CD14-positive monocyte (primary cell): Measurements from ENCODE around the gene HK3. TPM values are rescaled to one million over a fixed set of nuclear protein-coding genes. Genes with fewer than 3 reads are reported as not detected.

Source experiments
- DNase-seq, 3 donors: peaks; one replicate each; pipeline ENCODE4 v3.0.0-alpha.2; 2011 to 2022
- H2AFZ ChIP-seq: 2 replicates; pipeline ENCODE4 v1.6.0; 2012; ENCODE audit warnings: mild to moderate bottlenecking, low read depth, low read length, inconsistent platforms; ENCODE audit not compliant: insufficient read depth, poor library complexity, severe bottlenecking
- H3K27ac ChIP-seq, 2 donors: 1 replicate in 1 of 2; 2 replicates in 1 of 2; pipeline ENCODE4 v1.5.1; 2012 to 2013; ENCODE audit warnings: low read length in 2 of 2, control low read depth in 1 of 2, inconsistent platforms in 1 of 2, low read depth in 1 of 2, mild to moderate bottlenecking in 1 of 2
- H3K27me3 ChIP-seq, 2 donors: one replicate each; pipeline versions ENCODE4 v1.6.0 to v1.6.1; 2011 to 2013; ENCODE audit warnings: low read length in 2 of 2; ENCODE audit not compliant: control insufficient read depth in 2 of 2, insufficient read depth in 2 of 2
- H3K36me3 ChIP-seq, 2 donors: replicated peaks in 1 of 2; 1 replicate in 1 of 2; 2 replicates in 1 of 2; pipeline versions ENCODE4 v1.5.1 to v1.6.1; 2012 to 2013; ENCODE audit warnings: low read length in 2 of 2, control low read depth in 1 of 2, inconsistent platforms in 1 of 2, mild to moderate bottlenecking in 1 of 2; ENCODE audit not compliant: insufficient read depth in 2 of 2, control insufficient read depth in 1 of 2
- H3K4me1 ChIP-seq, 2 donors: 1 replicate in 1 of 2; 2 replicates in 1 of 2; pipeline versions ENCODE4 v1.5.1 to v1.6.1; 2012 to 2013; ENCODE audit warnings: low read length in 2 of 2, control low read depth in 1 of 2, inconsistent platforms in 1 of 2, mild to moderate bottlenecking in 1 of 2, moderate library complexity in 1 of 2; ENCODE audit not compliant: insufficient read depth in 2 of 2, control insufficient read depth in 1 of 2
- H3K4me2 ChIP-seq: replicated peaks from 2 replicates; pipeline ENCODE3; 2012; ENCODE audit warnings: low read length, moderate library complexity, mild to moderate bottlenecking; ENCODE audit not compliant: poor library complexity, severe bottlenecking; ENCODE audit errors: extremely low read depth
- H3K4me3 ChIP-seq, 3 experiments: fragments of 200-600 bp in 1 of 3; sonication (generic) in 1 of 3; replicated peaks in 1 of 3; 1 replicate in 2 of 3; 2 replicates in 1 of 3; pipeline ENCODE4 v1.5.1; 2011 to 2013; ENCODE audit warnings: low read length in 3 of 3, mild to moderate bottlenecking in 3 of 3, control low read depth in 2 of 3, low read depth in 2 of 3, inconsistent platforms in 1 of 3, moderate library complexity in 1 of 3
- H3K79me2 ChIP-seq: 2 replicates; pipeline ENCODE4 v1.6.0; 2012; ENCODE audit warnings: mild to moderate bottlenecking, control low read depth, inconsistent platforms, low read length, moderate library complexity; ENCODE audit not compliant: insufficient read depth
- H3K9ac ChIP-seq: 2 replicates; pipeline ENCODE4 v1.6.0; 2017; ENCODE audit warnings: low read length, mild to moderate bottlenecking; ENCODE audit not compliant: insufficient read depth, poor library complexity, severe bottlenecking
- H3K9me3 ChIP-seq, 2 donors: replicated peaks in 1 of 2; 1 replicate in 1 of 2; 2 replicates in 1 of 2; pipeline versions ENCODE4 v1.5.1 to v1.6.1; 2012 to 2013; ENCODE audit warnings: low read length in 2 of 2, control low read depth in 1 of 2; ENCODE audit not compliant: control insufficient read depth in 1 of 2, insufficient read depth in 1 of 2
- H4K20me1 ChIP-seq: 2 replicates; pipeline ENCODE4 v1.6.0; 2012; ENCODE audit warnings: mild to moderate bottlenecking, low read length, control low read depth, moderate library complexity; ENCODE audit not compliant: insufficient read depth
- H3K27ac Mint-ChIP-seq, 7 donors: one replicate each; pipeline ENCODE4 v1.8.0; 2020; ENCODE audit warnings: mild to moderate bottlenecking in 7 of 7, mixed read lengths in 7 of 7, moderate library complexity in 6 of 7, inconsistent platforms in 2 of 7
- H3K27me3 Mint-ChIP-seq, 3 donors: one replicate each; pipeline ENCODE4 v1.8.0; 2021 to 2022; ENCODE audit warnings: low read depth in 3 of 3, mild to moderate bottlenecking in 3 of 3, mixed read lengths in 3 of 3, moderate library complexity in 3 of 3, inconsistent platforms in 1 of 3
- H3K36me3 Mint-ChIP-seq, 2 donors: one replicate each; pipeline ENCODE4 v1.8.0; 2020; ENCODE audit warnings: mixed read lengths in 2 of 2, inconsistent platforms in 1 of 2, mild to moderate bottlenecking in 1 of 2
- H3K4me1 Mint-ChIP-seq: one replicate; pipeline ENCODE4 v1.8.0; 2020; ENCODE audit warnings: mild to moderate bottlenecking, mixed read lengths
- H3K4me3 Mint-ChIP-seq, 2 donors: one replicate each; pipeline ENCODE4 v1.8.0; 2020; ENCODE audit warnings: mild to moderate bottlenecking in 2 of 2, mixed read lengths in 2 of 2, moderate library complexity in 1 of 2
- H3K9me3 Mint-ChIP-seq, 7 donors: one replicate each; pipeline ENCODE4 v1.8.0; 2020 to 2022; ENCODE audit warnings: mixed read lengths in 7 of 7, mild to moderate bottlenecking in 6 of 7, moderate library complexity in 6 of 7, inconsistent platforms in 2 of 7
- CTCF ChIP-seq: fragments of 200-600 bp; IDR thresholded peaks from one replicate; pipeline ENCODE4 v1.8.0; 2022; ENCODE audit warnings: antibody characterized with exemption, mild to moderate bottlenecking
- WGBS: methylation state at CpG from one replicate; pipeline ENCODE4 v1.1.5; 2013; ENCODE audit warnings: missing lambda C conversion rate; ENCODE audit not compliant: insufficient coverage; 5-methylcytosine and 5-hydroxymethylcytosine counted together
- intact Hi-C, 2 donors: fragments of 100-400 bp; cut with micrococcal nuclease; formaldehyde crosslinking; loops; one replicate each; pipeline versions ENCODE4 v1.15.0 to v1.15.1; 2023
- polyA plus RNA-seq, 3 donors: library from polyadenylated mRNA; depleted of rRNA in 1 of 3; unstranded in 2 of 3; stranded (reverse) in 1 of 3; fragments of 300-500 nt in 2 of 3; fragments of >200 nt in 1 of 3; fragmentation: Illumina TruSeq in 2 of 3; gene quantifications; 1 replicate in 2 of 3; 2 replicates in 1 of 3; pipeline ENCODE4 v1.2.3, GENCODE V29; 2012 to 2021

The HK3 gene
- polyA plus RNA-seq, 3 donors: 174 to 988 (median 204) TPM

- peaks cover 90 to 98% of the 10 kb centered on the region in 2 donors for H3K36me3 ChIP-seq
- 98% methylated on average over 20 of the region's 24 CpGs for WGBS
- H3K27me3 Mint-ChIP-seq: peaks cover 0 to 3% (median 1%) of the 10 kb centered on the region in 3 donors
- no peak for TF ChIP-seq CTCF
- no peak overlapping the region for H3K4me3 ChIP-seq
- peak overlapping the region in 3 of 7 donors; percentile 45 to 78 (median 70) for H3K27ac Mint-ChIP-seq
- peaks cover 60% of the 10 kb centered on the region for H3K79me2 ChIP-seq
- no peak overlapping the region for H3K9ac ChIP-seq
- DNase-seq: no peak
- peaks cover 29 to 52% of the 10 kb centered on the region in 2 donors for H3K4me1 ChIP-seq
- peaks cover 60% of the 10 kb centered on the region for H3K4me1 Mint-ChIP-seq
- H4K20me1 ChIP-seq: peaks cover 92% of the 10 kb centered on the region
- no peak overlapping the region for H2AFZ ChIP-seq
- H3K27ac ChIP-seq: peak overlapping the region in 1 of 2 donors; percentile 6
- peaks cover 96 to 100% of the 10 kb centered on the region in 2 donors for H3K36me3 Mint-ChIP-seq
- H3K9me3 Mint-ChIP-seq: peaks cover 0 to 2% (median 0%) of the 10 kb centered on the region in 7 donors
- H3K4me3 Mint-ChIP-seq: no peak overlapping the region
- no peaks in the 10 kb centered on the region for H3K27me3 ChIP-seq
- no peaks in the 10 kb centered on the region for H3K9me3 ChIP-seq
- intact Hi-C loops: loop anchor here (5.0 to 10.0 kb wide), 3 partner anchors 38 to 345 kb away; partner anchors contain the start of genes CDHR2 (in 1 of the 2) and UIMC1 (in 1 of the 2)
- H3K4me2 ChIP-seq: no peak overlapping the region
Observed at GRCh38 chr5:176889321-176890280, 9.5 kb downstream of the HK3 start.

- H3K4me1 ChIP-seq: peaks cover 21 to 44% of the 10 kb centered on the region in 2 donors
- Mint-ChIP-seq H3K27ac (peak overlapping the region in 2 of 7 donors; percentile 9 to 70), H3K4me1 (peaks cover 53% of the 10 kb centered on the region), H3K4me3 (no peak overlapping the region), H3K36me3 (peaks cover 97 to 100% of the 10 kb centered on the region in 2 donors), H3K9me3 (no peaks in the 10 kb centered on the region), H3K27me3 (peaks cover 0 to 3% (median 1%) of the 10 kb centered on the region in 3 donors)
- no peak overlapping the region for H3K9ac ChIP-seq
- no peak for TF ChIP-seq CTCF
- intact Hi-C loops: no loop called here
- no peaks in the 10 kb centered on the region for H3K9me3 ChIP-seq
- H3K79me2 ChIP-seq: peaks cover 52% of the 10 kb centered on the region
- no peak overlapping the region for H3K4me2 ChIP-seq
- no peaks in the 10 kb centered on the region for H3K27me3 ChIP-seq
- no peak overlapping the region for H3K4me3 ChIP-seq
- H3K36me3 ChIP-seq: peaks cover 94 to 100% of the 10 kb centered on the region in 2 donors
- no peak overlapping the region for H3K27ac ChIP-seq
- DNase-seq: no peak
- 86% methylated on average over 1 of the region's 1 CpG for WGBS
- no peak overlapping the region for H2AFZ ChIP-seq
- H4K20me1 ChIP-seq: peaks cover 100% of the 10 kb centered on the region
Observed at GRCh38 chr5:176888865-176889165, 10.3 kb downstream of the HK3 start.
